Effector memory CD4-positive, alpha-beta T cell (primary cell): ENCODE measurements around the gene PEX16.

ENCODE experiments used
- DNase-seq, 3 donors: peaks; one replicate each; pipeline ENCODE4 v3.0.0-alpha.2; 2020
- H3K27ac ChIP-seq: 2 replicates; pipeline ENCODE4 v1.7.0; 2013; ENCODE audit warnings: mild to moderate bottlenecking, low read length, moderate library complexity; ENCODE audit not compliant: insufficient read depth, poor library complexity, severe bottlenecking
- H3K27me3 ChIP-seq: replicated peaks from 2 replicates; pipeline ENCODE4 v1.7.0; 2013; ENCODE audit warnings: mild to moderate bottlenecking, low read length; ENCODE audit not compliant: insufficient read depth, control insufficient read depth, poor library complexity, severe bottlenecking
- H3K36me3 ChIP-seq: 2 replicates; pipeline ENCODE4 v1.7.0; 2013; ENCODE audit warnings: mild to moderate bottlenecking, low read length, moderate library complexity; ENCODE audit not compliant: control insufficient read depth, insufficient read depth
- H3K4me1 ChIP-seq: 2 replicates; pipeline ENCODE4 v1.7.0; 2013; ENCODE audit warnings: low read length, mild to moderate bottlenecking; ENCODE audit not compliant: control insufficient read depth, insufficient read depth, poor library complexity, severe bottlenecking
- H3K4me3 ChIP-seq: 2 replicates; pipeline ENCODE4 v1.7.0; 2013; ENCODE audit warnings: low read length, low read depth, mild to moderate bottlenecking; ENCODE audit not compliant: insufficient read depth, poor library complexity, severe bottlenecking
- H3K9me3 ChIP-seq: 2 replicates; pipeline ENCODE4 v1.7.0; 2013; ENCODE audit warnings: mild to moderate bottlenecking, low read length, moderate library complexity; ENCODE audit not compliant: control insufficient read depth

Gene PEX16

GRCh38 chr11:45941285-45941684, 23.6 kb upstream of the PEX16 start:
- Histone ChIP-seq H3K36me3 (peaks cover 32% of the 10 kb centered on the region), H3K27me3 (no peaks in the 10 kb centered on the region), H3K27ac (no peak overlapping the region), H3K9me3 (no peaks in the 10 kb centered on the region), H3K4me3 (no peak overlapping the region), H3K4me1 (no peaks in the 10 kb centered on the region)
- no peak for DNase-seq

- no peak for DNase-seq
- Histone ChIP-seq H3K36me3 (peaks cover 33% of the 10 kb centered on the region), H3K9me3 (no peaks in the 10 kb centered on the region), H3K27ac (no peak overlapping the region), H3K4me3 (no peak overlapping the region), H3K27me3 (no peaks in the 10 kb centered on the region), H3K4me1 (no peaks in the 10 kb centered on the region)
Measured at GRCh38 chr11:45939836-45940235, 22.2 kb upstream of the PEX16 start.

- DNase-seq, result no peak
- no peaks in the 10 kb centered on the region for H3K27me3 ChIP-seq
- H3K4me1 ChIP-seq, result no peaks in the 10 kb centered on the region
- no peak overlapping the region for H3K4me3 ChIP-seq
- no peaks in the 10 kb centered on the region for H3K9me3 ChIP-seq
- H3K27ac ChIP-seq, result no peak overlapping the region
- peaks cover 41% of the 10 kb centered on the region for H3K36me3 ChIP-seq
Measured at GRCh38 chr11:45937916-45938315, 20.2 kb upstream of the PEX16 start.

GRCh38 chr11:45936511-45937054, 18.9 kb upstream of the PEX16 start:
- DNase-seq, result no peak
- Histone ChIP-seq H3K9me3 (no peaks in the 10 kb centered on the region), H3K27ac (no peak overlapping the region), H3K4me1 (peaks cover 3% of the 10 kb centered on the region), H3K4me3 (no peak overlapping the region), H3K36me3 (peaks cover 41% of the 10 kb centered on the region), H3K27me3 (no peaks in the 10 kb centered on the region)

- no peak for DNase-seq
- Histone ChIP-seq H3K4me1 (peaks cover 13% of the 10 kb centered on the region), H3K4me3 (no peak overlapping the region), H3K27me3 (no peaks in the 10 kb centered on the region), H3K27ac (no peak overlapping the region), H3K9me3 (no peaks in the 10 kb centered on the region), H3K36me3 (peaks cover 41% of the 10 kb centered on the region)
Measured at GRCh38 chr11:45935349-45936064, 17.8 kb upstream of the PEX16 start.

GRCh38 chr11:45934580-45935318, 17.1 kb upstream of the PEX16 start:
- no peak for DNase-seq
- no peaks in the 10 kb centered on the region for H3K27me3 ChIP-seq
- peaks cover 41% of the 10 kb centered on the region for H3K36me3 ChIP-seq
- no peak overlapping the region for H3K27ac ChIP-seq
- H3K9me3 ChIP-seq, result no peaks in the 10 kb centered on the region
- H3K4me1 ChIP-seq, result peaks cover 20% of the 10 kb centered on the region
- H3K4me3 ChIP-seq, result no peak overlapping the region

GRCh38 chr11:45933846-45934579, 16.3 kb upstream of the PEX16 start:
- Histone ChIP-seq H3K4me1 (peaks cover 27% of the 10 kb centered on the region), H3K27me3 (no peaks in the 10 kb centered on the region), H3K27ac (no peak overlapping the region), H3K9me3 (no peaks in the 10 kb centered on the region), H3K36me3 (peaks cover 41% of the 10 kb centered on the region), H3K4me3 (no peak overlapping the region)
- DNase-seq, result no peak

- Histone ChIP-seq H3K4me3 (no peak overlapping the region), H3K9me3 (no peaks in the 10 kb centered on the region), H3K27ac (no peak overlapping the region), H3K36me3 (peaks cover 40% of the 10 kb centered on the region), H3K4me1 (peaks cover 27% of the 10 kb centered on the region), H3K27me3 (no peaks in the 10 kb centered on the region)
- DNase-seq, result no peak
Measured at GRCh38 chr11:45933131-45933831, 15.6 kb upstream of the PEX16 start.

- Histone ChIP-seq H3K36me3 (peaks cover 32% of the 10 kb centered on the region), H3K4me3 (no peak overlapping the region), H3K4me1 (peaks cover 27% of the 10 kb centered on the region), H3K27ac (no peak overlapping the region), H3K9me3 (no peaks in the 10 kb centered on the region), H3K27me3 (no peaks in the 10 kb centered on the region)
- DNase-seq, result no peak
Measured at GRCh38 chr11:45932217-45932616, 14.5 kb upstream of the PEX16 start.
